Brain pericyte (primary cell): Measurements from ENCODE around the gene GNE.
"Not testable (repeated sequence)": the region's sequence is repeated elsewhere in the genome, so short reads cannot be mapped to it uniquely, and the experiment has no call there.

Source experiments
- DNase-seq: peaks from one replicate; pipeline ENCODE4 v3.0.0-alpha.2; 2012; ENCODE audit warnings: low read depth, low spot score

GNE gene

DNA sequence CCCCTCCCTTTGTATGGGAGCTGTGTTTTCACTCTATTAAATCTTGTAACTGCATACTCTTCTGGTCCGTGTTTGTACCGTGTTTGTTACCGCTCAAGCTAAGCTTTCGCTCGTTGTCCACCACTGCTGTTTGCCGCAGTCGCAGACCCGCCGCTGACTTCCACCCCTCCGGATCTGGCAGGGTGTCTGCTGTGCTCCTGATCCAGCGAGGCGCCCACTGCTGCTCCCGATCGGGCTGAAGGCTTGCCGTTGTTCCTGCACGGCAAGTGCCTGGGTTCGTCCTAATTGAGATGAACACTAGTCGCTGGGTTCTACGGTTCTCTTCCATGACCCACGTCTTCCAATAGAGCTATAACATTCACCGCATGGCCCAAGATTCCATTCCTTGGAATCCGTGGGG lies 6.6 kb upstream of the GNE start:
- DNase-seq = no peak

DNA sequence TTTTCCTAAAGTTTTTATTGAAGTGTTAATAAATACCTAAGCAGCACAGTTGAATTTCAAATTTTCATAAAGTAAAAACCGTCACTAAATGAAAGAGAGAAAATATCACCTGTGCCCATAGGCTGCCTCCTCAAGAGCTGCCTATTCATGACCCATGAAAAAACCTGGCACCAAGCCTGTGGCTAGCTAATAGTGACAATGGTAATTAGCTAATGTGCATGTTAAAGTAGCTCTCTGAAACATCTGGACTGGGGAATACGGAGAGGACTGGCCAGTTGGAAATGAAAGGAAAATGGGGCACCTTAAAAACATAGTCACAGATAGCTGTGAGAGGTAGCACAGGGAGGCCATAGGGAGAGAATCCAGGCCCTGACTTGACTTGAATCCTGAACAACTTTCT lies 5.4 kb upstream of the GNE start:
- no peak for DNase-seq

DNA sequence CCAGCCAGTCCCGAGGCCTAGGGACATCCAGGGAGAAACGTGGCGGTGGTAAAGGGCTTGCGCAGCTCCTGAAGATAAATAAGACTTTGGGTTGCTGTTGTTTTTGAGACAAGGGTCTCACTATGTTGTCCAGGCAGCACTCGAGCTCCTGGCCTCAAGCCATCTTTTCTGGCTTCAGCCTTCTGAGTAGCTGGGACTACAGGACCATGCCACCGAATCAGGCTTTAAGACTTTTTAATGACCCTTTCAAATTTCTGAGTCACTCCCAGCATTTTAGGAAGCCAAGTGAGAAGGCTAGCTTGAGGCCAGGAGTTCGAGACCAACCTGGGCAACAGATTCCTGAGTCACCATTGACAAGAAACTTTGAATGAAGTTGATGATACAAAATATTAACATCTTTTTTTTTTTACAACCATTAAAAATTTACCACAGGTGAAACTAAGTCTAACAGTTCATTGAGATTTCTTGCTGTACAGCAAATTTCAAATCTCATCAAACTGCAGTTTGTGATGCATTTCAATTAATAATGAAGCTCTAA lies 817 bp upstream of the GNE start:
- no peak for DNase-seq

DNA sequence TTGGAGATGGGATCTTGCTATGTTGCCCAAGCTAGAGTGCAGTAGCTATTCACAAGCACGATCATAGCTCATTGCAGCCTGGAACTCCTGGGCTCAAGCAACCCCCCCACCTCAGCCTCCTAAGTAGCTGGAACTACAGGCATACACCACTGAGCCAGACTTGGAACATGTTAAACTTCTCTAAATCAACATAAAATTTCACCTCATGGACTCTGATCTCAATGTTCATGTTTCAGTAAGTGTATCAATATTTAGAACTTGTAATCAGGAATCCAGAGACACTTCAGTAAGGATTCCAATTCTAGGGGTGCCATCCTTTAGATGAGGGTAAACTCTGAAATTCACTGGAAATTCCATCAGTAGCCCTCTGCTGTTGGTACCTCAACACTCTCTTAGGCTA lies 6.8 kb downstream of the GNE start:
- DNase-seq = no peak

DNA sequence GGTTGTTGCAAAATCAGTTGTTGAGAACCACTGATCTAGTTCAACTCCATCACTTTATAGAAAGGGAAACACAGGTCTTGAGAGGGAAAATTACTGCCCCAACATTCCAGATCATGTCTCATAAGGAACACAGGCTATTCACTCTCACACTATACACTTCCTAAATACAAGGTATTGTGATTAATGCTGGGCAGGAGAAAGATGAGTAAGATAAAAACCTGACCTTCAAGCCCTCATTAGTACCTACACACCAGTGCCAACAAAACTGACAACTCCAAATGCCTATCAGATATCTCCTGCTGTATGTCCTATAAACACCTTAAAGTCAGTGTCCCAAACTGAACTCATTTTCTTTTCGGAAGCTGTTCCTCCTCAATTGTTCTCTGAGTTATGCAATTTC lies 8.2 kb downstream of the GNE start:
- DNase-seq = no peak

DNA sequence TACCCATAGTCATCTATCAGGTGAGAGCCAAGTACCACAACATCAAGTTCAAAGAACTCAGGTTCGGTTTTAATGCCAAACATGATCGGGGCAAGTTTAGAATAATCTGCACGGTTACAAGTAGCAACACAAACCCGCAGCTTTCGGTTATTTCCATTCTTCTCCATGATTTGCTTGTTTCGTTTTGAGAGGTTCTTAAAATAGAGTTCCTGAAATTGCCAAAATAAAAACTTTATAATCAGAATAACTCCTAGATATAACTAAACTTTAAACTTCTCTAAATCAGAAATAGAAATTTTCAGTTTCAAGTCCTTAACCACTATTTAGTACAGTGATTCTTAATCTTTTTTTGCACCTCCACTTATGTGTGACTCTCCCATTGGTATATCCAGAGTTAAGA lies 9.1 kb downstream of the GNE start:
- DNase-seq = no peak

DNA sequence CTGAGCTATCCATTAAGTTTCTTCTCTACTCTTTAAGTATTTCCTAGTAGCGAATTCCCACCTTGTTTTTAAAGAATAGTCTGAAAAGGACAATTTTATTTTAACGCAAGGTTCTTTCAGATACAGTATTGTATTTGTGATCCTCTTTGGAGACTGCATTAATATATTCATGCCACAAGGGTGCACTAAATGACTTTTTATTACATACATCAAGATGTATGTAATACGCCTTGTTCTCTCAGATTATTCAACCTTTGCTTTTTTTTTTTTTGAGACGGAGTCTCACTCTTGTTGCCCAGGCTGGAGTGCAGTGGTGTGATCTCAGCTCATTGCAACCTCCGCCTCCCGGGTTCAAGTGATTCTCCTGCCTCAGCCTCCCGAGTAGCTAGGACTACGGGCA lies 10.2 kb downstream of the GNE start:
- not testable (repeated sequence) for DNase-seq

DNA sequence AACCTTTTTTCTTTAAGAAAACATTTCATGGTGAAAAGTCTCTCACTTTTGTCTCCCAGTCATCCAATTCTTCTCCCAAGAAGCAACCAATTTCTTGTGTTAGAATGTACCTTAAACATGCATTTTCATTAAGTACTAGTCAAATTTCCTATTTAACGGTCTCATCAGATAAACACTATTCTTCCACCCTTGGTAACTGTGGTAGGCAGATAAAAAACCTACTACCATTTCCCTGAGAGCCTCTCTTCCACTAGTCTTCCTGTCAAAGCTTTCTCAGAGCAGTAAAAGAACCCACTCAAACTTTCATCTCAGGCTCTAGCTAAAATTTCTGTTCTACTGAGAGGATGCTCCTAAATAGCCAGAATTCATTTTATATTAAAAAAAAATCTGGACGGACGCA lies 10.9 kb downstream of the GNE start:
- DNase-seq = no peak

DNA sequence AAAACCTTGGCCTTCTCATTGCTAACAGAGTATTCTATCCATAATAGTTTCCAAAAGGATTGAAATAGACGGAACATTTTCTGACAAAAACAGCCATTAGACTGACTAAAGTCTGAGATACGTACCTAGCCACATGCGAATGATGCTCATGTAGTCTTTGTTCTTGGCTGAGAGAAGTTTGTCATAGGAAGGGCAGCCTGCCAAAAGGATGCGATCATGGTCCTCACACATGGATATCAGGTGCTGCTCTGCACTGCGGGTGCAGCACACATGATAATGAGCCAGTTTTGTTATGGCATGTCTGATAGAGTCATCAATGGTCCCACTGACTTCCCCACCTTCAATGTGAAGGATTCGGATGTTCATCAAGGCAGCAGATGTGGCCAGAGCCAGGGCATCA lies 12.3 kb downstream of the GNE start:
- no peak for DNase-seq

DNA sequence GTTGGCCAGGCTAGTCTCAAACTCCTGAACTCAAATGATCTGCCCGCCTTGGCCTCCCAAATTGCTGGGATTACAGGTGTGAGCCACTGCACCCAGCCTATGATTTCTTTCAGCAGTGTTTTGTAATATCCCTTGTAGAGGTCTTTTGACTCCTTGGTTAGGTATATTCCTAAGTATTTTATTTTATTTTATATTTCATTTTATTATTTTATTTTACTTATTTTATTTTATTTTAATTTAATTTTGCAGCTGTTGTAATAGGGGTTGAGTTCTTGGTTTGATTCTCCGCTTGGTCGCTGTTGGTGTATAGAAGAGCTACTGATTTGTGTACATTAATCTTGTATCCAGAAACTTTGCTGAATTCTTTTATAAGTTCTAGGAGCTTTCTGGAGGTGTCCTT lies 18.6 kb downstream of the GNE start:
- DNase-seq = not testable (repeated sequence)

DNA sequence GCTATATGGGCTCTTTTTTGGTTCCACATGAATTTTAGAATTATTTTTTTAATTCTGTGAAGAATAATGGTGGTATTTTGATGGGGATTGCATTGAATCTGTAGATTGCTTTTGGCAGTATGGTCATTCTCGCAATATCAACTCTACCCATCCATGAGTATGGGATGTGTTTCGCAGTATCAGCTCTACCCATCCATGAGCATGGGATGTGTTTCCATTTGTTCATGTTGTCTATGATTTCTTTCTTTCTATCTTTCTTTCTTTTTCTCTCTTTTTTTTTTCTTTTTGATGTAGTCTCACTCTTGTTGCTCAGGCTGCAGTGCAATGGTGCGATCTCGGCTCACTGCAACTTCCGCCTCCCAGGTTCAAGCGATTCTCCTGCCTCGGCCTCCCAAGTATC lies 19.0 kb downstream of the GNE start:
- DNase-seq = not testable (repeated sequence)

DNA sequence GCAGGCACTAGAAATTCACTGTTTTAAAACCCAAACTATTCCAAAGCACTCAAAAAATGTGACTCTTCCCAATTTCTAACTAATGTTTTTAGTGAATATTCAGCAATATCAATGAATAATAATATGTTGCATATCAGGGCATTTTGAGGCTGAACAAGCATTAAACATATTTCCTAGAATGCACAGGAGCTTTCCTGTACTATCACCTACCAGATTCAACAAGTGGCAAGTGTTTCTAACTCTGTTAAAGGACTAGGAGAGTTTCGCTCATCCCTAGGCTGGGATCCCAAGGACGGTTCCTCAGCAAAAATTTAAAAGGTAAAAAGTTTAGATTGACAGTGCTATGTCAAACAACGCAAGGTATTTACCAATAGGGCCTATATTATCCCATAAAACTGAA lies 21.0 kb downstream of the GNE start:
- DNase-seq = no peak

DNA sequence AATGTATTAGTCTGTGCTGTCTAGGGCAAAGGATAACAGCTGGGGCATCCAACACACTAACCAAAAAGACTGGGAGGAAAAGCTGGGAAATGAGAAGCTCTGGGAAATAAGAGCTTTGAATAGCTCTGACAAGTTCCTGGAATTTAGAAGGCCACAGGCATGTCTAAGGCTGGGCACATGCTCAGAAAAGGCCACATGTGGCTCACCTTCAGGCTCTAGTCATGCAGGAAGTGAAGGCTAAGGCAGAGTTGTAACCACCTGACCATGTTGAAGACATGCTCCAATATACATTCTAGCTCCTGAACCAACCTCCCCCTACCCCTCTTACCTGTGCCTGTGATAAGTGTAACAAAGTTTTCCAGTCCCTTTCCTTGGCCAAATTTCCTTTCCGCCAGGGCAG lies 35.8 kb downstream of the GNE start:
- DNase-seq = no peak

DNA sequence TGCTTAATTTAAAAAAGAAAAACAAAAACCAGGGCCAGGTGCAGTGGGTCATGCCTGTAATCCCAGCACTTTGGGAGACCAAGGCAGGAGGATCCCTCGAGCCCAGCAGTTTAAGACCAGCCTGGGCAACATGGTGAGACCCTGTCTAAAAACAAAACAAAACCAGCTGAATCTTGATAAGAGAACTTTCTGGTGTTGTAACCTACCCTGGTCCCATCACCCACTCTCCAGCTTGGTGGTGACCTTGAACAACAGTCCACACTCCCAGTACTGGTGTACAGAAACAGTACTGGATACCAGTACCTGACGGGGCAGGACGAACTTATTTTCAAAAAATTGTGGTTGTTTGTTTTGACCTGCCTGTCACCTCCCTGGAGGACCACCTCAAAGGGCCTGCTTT lies 36.6 kb downstream of the GNE start:
- DNase-seq = no peak

DNA sequence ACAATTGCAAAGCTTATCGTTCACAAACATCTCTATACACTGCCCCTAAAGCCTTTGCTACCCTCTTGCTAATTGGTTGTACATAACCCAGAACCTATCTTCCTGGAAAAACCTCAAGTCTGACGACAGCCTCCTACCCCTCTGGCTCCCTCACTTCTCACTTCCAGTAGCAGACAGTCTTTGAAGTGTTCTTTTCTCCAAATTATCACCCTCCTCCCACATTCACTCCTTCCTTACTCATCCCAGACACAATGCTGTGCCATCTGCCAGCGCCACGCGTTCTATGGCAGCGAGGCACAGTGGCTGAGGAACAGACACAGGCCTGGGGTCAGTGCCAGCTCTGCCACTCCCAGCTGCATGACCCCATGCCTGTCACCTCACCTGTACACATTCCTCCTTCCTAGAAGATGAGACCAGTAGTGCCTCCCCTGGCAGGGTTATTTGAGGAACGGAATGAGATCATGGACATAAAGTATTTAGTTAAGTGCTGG lies 39.8 kb downstream of the GNE start:
- DNase-seq = no peak

DNA sequence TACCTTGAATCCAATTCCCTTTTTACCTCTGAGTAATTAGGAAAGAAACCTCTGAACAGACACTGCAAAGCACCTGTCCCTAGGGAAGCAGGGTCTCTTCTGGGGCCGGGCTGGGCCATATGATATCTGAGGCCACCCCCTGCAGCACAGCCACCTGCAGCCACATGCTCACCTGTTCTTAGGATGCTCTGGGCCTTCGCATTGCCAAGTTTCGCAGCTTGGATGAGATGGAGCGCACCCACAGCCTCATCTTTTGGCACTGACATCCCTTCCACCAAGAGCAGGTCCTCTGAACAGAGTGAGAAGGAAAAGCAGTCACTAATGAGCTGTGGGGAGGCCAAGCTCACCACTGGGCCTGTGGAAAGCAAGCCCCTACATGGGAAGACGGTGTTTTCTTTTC lies 40.2 kb downstream of the GNE start:
- DNase-seq = no peak

DNA sequence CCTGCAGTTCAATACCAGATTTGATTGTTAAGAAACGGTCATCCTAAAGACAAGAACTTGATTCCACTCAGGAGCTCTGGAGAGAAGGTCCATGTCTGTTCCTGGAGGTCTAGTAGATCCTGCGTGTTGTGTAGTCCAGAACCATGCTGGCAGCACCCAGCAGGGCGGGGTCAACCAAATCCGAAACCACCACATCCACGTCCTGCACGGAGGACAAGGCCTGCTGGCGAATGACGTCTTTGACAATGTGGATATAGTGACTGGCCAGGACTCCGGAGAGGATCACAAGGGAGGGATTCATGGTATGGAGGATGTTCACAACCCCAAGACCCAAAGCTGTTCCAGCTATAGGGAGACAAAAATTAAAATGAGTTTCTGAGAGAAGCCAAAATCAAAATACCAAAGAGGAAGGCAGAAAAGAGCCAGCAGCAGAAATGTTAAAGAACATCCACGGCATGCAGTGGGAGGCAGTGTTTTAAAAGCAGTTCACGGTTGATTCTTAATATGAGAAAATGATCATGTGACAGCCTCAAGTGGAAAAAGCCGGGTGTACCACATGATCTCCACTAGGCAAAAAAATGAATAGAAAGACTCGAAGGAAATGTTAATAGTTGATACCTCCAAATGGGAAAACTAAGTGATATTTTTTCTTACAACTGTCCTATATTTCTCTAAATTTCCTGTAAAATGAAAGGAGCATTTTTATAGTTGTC lies 40.8 kb downstream of the GNE start:
- DNase-seq = no peak

DNA sequence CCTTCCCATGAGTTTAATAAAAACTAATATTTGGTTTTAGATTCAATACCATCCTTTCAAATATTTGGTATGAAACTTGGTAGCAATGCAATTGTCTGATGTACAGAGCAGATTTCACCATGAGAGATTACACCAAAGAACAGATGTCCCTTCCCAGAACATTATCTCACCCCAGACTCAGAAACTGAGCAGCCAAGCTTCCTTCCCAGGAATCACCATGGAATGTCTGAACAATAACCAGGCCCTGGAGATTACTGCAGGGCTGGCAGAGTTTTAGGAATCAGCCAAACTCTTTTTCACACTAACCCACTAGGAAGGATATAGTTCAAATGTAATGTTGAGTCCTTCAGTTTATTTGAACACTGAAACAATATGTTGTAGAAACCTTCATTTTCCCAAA lies 43.7 kb downstream of the GNE start:
- no peak for DNase-seq

DNA sequence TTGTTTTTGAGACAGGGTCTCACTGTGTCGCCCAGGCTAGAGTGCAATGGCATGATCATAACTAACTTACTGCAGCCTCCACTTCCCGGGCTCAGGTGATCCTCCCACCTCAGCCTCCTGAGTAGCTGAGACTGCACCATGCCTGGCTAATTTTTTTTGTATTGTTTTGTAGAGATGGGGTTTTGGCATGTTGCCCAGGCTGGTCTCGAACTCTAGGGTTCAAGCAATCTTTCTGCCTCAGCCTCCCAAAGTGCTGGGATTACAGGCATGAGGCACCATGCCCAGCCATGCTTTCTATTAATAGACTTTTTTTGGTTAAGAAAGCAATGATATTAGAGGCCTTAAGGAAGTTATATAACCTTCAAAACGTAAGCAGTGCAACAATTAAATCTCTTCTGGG lies 44.3 kb downstream of the GNE start:
- no peak for DNase-seq

DNA sequence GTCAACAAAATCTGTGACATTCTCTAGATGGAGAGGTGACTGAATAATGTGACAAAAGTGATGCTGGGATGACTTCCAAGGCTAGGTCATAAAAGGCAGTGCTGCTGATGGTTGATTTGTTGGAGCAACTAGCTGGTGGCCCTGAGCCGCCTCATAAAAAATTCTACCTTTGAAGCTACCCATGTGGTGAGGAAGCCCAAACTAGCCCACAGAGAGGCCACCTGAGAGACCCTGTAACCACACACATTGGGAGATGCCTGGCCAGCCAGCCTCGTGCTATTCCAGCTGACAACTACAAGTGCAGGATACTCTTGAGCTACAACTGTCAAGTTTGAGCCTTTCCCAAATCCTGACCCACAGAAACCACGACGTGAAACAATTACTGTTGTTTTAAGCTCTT lies 44.9 kb downstream of the GNE start:
- no peak for DNase-seq

DNA sequence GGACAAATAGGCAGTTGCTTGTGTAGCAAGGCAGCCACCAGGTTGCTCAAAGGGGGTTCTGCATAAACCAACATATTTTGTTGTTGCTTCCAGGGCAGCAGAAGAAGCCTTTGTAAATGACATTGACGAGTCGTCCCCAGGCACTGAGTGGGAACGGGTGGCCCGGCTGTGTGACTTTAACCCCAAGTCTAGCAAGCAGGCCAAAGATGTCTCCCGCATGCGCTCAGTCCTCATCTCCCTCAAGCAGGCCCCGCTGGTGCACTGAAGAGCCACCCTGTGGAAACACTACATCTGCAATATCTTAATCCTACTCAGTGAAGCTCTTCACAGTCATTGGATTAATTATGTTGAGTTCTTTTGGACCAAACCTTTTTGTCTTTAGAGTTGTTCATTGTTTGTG lies 46.7 kb downstream of the GNE start:
- DNase-seq = no peak

DNA sequence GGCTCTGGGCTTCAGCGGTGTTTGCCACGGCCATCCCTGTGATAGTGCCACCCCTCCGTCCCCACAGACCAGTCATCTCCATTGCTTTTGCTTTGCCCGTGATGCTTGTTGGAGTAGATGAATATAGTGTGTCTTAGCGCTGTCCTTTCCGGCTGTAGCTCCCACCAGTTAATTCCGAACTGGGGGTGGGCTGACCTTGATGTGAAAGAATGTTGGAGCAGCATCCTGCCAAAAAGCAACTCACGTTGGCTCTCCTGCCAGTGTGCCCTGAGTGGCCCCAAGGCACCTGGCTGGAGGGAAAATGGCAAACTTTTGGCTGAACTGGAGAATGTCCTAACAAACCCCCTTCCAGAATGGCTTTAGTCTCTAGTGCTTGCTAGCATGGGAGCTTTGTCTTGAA lies 47.5 kb downstream of the GNE start:
- no peak for DNase-seq

DNA sequence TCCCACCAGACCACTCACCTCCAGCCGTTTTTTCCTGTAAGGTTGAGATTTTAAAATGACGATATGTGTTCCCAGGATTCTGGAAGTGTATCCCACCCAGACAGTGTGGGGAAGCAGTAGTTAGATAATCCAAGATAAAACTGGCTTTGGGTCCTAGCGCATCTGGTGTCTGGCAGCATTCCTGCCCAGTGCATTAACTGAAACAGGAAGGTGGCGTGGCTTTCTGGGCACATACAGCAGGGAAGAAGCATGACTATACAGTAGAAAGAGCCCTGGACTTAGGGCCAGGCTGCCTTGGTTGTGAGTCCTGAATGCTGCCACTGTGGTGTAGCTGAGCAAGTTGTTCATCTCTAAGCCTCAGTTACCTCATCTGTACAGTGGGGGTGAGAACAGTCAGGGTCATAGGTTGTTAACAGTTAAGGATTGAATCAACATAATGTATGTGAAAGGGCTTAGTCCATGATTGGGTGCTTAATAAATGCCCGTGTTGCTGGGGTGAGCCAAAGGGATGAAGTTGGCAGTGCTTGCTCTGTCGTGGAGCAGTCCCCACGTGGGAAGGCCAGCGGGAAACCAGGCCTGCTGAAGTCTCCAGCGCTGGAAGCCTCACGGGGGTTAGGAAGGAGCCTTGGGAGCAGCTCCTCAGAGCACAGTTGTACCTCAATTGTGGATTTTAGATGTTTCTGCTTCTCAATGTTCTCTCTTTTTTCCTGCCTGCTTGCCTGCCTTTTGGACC lies 49.6 kb downstream of the GNE start:
- no peak for DNase-seq
